SW480 (cell line): ENCODE measurements around the gene CKS1B.

ENCODE experiments used
- DNase-seq: peaks from one replicate; pipeline ENCODE4 v3.0.0-alpha.2; 2016; ENCODE audit warnings: low spot score

Gene CKS1B

GRCh38 chr1:154974102-154974807, at the start of gene CKS1B:
Gene CKS1B (plus strand): TSS chr1:154974681. CDS start chr1:154974746, 65 bp downstream.
- DNase-seq = peak; percentile 100

- DNase-seq = no peak
These were observed 48.9 kb upstream of the CKS1B start for GRCh38 chr1:154925335-154926170.

- DNase-seq = no peak
These were observed 48.3 kb upstream of the CKS1B start for GRCh38 chr1:154926201-154926600.

- DNase-seq = peak; percentile 87
These were observed 42.5 kb upstream of the CKS1B start for GRCh38 chr1:154931940-154932487.

- DNase-seq = no peak
These were observed 40.0 kb upstream of the CKS1B start for GRCh38 chr1:154934358-154934948.

- DNase-seq = no peak
These were observed 38.5 kb upstream of the CKS1B start for GRCh38 chr1:154935749-154936554.

- peak; percentile 96 for DNase-seq
These were observed 37.9 kb upstream of the CKS1B start, which contains the start of gene PMVK for GRCh38 chr1:154936555-154937084. Gene PMVK (minus strand): TSS chr1:154936719. CDS start chr1:154936685, 34 bp downstream.

GRCh38 chr1:154937085-154937987, 37.1 kb upstream of the CKS1B start:
- DNase-seq = peak; percentile 96

- DNase-seq = no peak
These were observed 36.5 kb upstream of the CKS1B start for GRCh38 chr1:154937988-154938386.

GRCh38 chr1:154938604-154939399, 35.7 kb upstream of the CKS1B start:
- no peak for DNase-seq

GRCh38 chr1:154940213-154940560, 34.3 kb upstream of the CKS1B start:
- DNase-seq = no peak

GRCh38 chr1:154940651-154941194, 33.8 kb upstream of the CKS1B start:
- DNase-seq = no peak

- DNase-seq = no peak
These were observed 33.0 kb upstream of the CKS1B start for GRCh38 chr1:154941333-154942013.

GRCh38 chr1:154943649-154944400, 30.7 kb upstream of the CKS1B start:
- peak; percentile 24 for DNase-seq

- DNase-seq = no peak
These were observed 29.9 kb upstream of the CKS1B start for GRCh38 chr1:154944401-154945159.

- DNase-seq = no peak
These were observed 29.1 kb upstream of the CKS1B start for GRCh38 chr1:154945160-154945961.
